SKM-1 treated with dmso at 0.1 percent for 144 hours (cell line): ENCODE measurements around the gene GMDS.
"Not testable (repeated sequence)": the region's sequence is repeated elsewhere in the genome, so short reads cannot be mapped to it uniquely, and the experiment has no call there.

Experiments
- DNase-seq: peaks from one replicate; lab custom pipeline; 2025; ENCODE audit not compliant: unreplicated experiment; lab: John Stamatoyannopoulos, UW

GMDS gene

GRCh38 chr6:1870251-1870650 lies 375.2 kb downstream of the GMDS start:
- DNase-seq, result no peak

GRCh38 chr6:1869769-1870168 lies 375.6 kb downstream of the GMDS start:
- no peak for DNase-seq

GRCh38 chr6:1869308-1869707 lies 376.1 kb downstream of the GMDS start:
- DNase-seq, result no peak

- DNase-seq, result no peak
These were observed 376.7 kb downstream of the GMDS start for GRCh38 chr6:1868561-1869261.

GRCh38 chr6:1867197-1867596 lies 378.2 kb downstream of the GMDS start:
- no peak for DNase-seq

- DNase-seq, result no peak
These were observed 379.8 kb downstream of the GMDS start for GRCh38 chr6:1865585-1865984.

GRCh38 chr6:1864496-1864895 lies 380.9 kb downstream of the GMDS start:
- DNase-seq, result no peak

- no peak for DNase-seq
These were observed 383.0 kb downstream of the GMDS start for GRCh38 chr6:1862411-1862810.

GRCh38 chr6:1860756-1861348 lies 384.6 kb downstream of the GMDS start:
- no peak for DNase-seq

- no peak for DNase-seq
These were observed 386.5 kb downstream of the GMDS start for GRCh38 chr6:1858859-1859258.

- DNase-seq, result no peak
These were observed 387.2 kb downstream of the GMDS start for GRCh38 chr6:1858196-1858595.

- no peak for DNase-seq
These were observed 389.0 kb downstream of the GMDS start for GRCh38 chr6:1856381-1856780.

- DNase-seq, result no peak
These were observed 389.5 kb downstream of the GMDS start for GRCh38 chr6:1855890-1856289.

- DNase-seq, result no peak
These were observed 391.1 kb downstream of the GMDS start for GRCh38 chr6:1854296-1854695.

GRCh38 chr6:1853761-1854160 lies 391.6 kb downstream of the GMDS start:
- no peak for DNase-seq

- no peak for DNase-seq
These were observed 393.5 kb downstream of the GMDS start for GRCh38 chr6:1851681-1852456.

GRCh38 chr6:1850840-1851157 lies 394.6 kb downstream of the GMDS start:
- DNase-seq, result no peak

- no peak for DNase-seq
These were observed 395.1 kb downstream of the GMDS start for GRCh38 chr6:1850121-1850839.

GRCh38 chr6:1849691-1850090 lies 395.7 kb downstream of the GMDS start:
- peak; percentile 70 for DNase-seq

- DNase-seq, result no peak
These were observed 396.7 kb downstream of the GMDS start for GRCh38 chr6:1848752-1849151.

- DNase-seq, result no peak
These were observed 398.8 kb downstream of the GMDS start for GRCh38 chr6:1846611-1847010.

GRCh38 chr6:1845543-1845942 lies 399.9 kb downstream of the GMDS start:
- not testable (repeated sequence) for DNase-seq
